Measurements from ENCODE around the gene ARFGEF2.

The ARFGEF2 gene

GRCh38 chr20:48938670-48939069, 17.2 kb downstream of the ARFGEF2 start:
- no peak for DNase-seq
- Mint-ChIP-seq H3K36me3 (ENCODE audit: insufficient read depth) (peaks cover 22% of the 10 kb centered on the region), H3K4me1 (ENCODE audit: low read depth in 2 of 2) (peaks cover 12% of the 10 kb centered on the region in 2 donors), H3K27ac (no peak overlapping the region), H3K9me3 (no peaks in the 10 kb centered on the region), H3K27me3 (no peaks in the 10 kb centered on the region), H3K4me3 (no peak overlapping the region)
- ATAC-seq (replicated peaks): no peak

DNA sequence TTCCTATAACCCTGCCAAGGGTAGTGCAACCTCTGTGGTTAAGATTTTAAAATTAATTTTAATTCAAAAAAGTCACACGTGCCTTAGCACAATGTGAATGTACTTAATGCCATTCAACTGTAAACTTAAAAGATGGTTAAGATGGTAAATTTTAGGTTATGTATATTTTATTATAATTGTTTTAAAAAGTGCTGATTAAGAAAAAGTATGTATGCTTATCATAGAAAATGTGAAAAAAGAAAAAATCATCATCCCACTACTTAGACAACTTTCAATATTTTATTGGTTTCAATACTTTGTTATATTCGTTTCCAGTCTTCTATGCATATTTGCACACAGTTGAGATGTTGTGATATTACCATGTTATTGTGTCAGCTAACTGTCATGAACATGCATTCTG, 18.7 kb downstream of the ARFGEF2 start:
- H3K9me3 Mint-ChIP-seq: no peaks in the 10 kb centered on the region
- H3K27me3 Mint-ChIP-seq: no peaks in the 10 kb centered on the region
- H3K4me3 Mint-ChIP-seq: no peak overlapping the region
- no peak overlapping the region for H3K27ac Mint-ChIP-seq
- DNase-seq (no peak), ATAC-seq (replicated peaks) (no peak)
- peaks cover 3 to 5% of the 10 kb centered on the region in 2 donors for H3K4me1 Mint-ChIP-seq (ENCODE audit: low read depth in 2 of 2)
- peaks cover 26% of the 10 kb centered on the region for H3K36me3 Mint-ChIP-seq (ENCODE audit: insufficient read depth)

- Mint-ChIP-seq H3K27me3 (no peaks in the 10 kb centered on the region), H3K4me3 (no peak overlapping the region), H3K4me1 (ENCODE audit: low read depth in 2 of 2) (peaks cover 3 to 5% of the 10 kb centered on the region in 2 donors), H3K9me3 (no peaks in the 10 kb centered on the region), H3K27ac (no peak overlapping the region), H3K36me3 (ENCODE audit: insufficient read depth) (peaks cover 26% of the 10 kb centered on the region)
- ATAC-seq (replicated peaks) (no peak), DNase-seq (no peak)
These were observed 20.0 kb downstream of the ARFGEF2 start for GRCh38 chr20:48941467-48941866.

- ATAC-seq (replicated peaks): no peak
- Mint-ChIP-seq H3K36me3 (ENCODE audit: insufficient read depth) (peaks cover 28% of the 10 kb centered on the region), H3K27ac (no peak overlapping the region)
These were observed 21.2 kb downstream of the ARFGEF2 start for GRCh38 chr20:48942730-48943129.

GRCh38 chr20:48944663-48945297, 23.3 kb downstream of the ARFGEF2 start:
- peaks cover 37% of the 10 kb centered on the region for H3K36me3 Mint-ChIP-seq (ENCODE audit: insufficient read depth)

More at GRCh38 chr20:48942730-48943129, 21.2 kb downstream of the ARFGEF2 start:
- Mint-ChIP-seq H3K9me3 (no peaks in the 10 kb centered on the region), H3K27me3 (no peaks in the 10 kb centered on the region), H3K4me1 (ENCODE audit: low read depth in 2 of 2) (peaks cover 3% of the 10 kb centered on the region in 2 donors), H3K4me3 (no peak overlapping the region)
- DNase-seq: no peak

DNA sequence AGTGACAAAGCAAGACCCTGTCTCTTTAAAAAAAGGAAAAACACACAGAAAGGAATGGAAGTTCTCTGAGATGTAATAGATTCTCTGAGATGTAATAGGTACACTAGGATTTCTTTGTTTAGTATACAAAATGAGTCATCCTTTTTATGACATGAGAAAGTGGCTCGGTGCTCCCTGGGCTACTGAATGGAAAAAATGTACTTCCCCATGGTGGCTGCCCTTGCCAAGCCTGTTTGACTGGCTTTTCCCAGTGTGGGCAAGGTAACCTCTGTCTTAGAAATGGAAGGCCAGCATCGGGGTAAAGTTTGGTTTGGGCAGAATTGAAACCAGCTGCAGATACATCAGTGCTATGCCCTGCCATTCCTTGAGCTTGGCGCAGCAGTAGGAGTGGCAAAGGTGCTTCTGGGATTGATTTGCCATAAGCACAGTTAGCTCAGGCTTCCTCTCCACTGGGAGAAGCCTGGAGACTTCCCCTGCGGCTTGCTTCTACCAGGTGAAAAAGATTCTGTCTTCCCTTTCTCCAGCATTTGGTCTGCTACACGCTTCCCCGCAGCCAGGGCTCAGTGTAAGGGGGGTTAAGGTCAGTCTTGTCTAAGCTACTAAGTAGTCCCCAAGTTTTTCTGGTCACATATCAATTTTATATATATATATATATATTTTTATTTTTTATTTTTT, 24.5 kb downstream of the ARFGEF2 start:
- no peak for DNase-seq

More at GRCh38 chr20:48944663-48945297, 23.3 kb downstream of the ARFGEF2 start:
- ATAC-seq (replicated peaks): no peak
- Mint-ChIP-seq H3K9me3 (no peaks in the 10 kb centered on the region), H3K27ac (peak overlapping the region in 1 of 2 donors; percentile 67), H3K27me3 (no peaks in the 10 kb centered on the region), H3K4me3 (no peak overlapping the region), H3K4me1 (ENCODE audit: low read depth in 2 of 2) (peaks cover 0 to 3% of the 10 kb centered on the region in 2 donors)
- no peak for DNase-seq

GRCh38 chr20:48948612-48949011, 27.1 kb downstream of the ARFGEF2 start:
- H3K27ac Mint-ChIP-seq: no peak overlapping the region
- no peaks in the 10 kb centered on the region for H3K4me1 Mint-ChIP-seq (ENCODE audit: low read depth in 2 of 2)
- H3K36me3 Mint-ChIP-seq (ENCODE audit: insufficient read depth): peaks cover 47% of the 10 kb centered on the region
- ATAC-seq (replicated peaks) (no peak), DNase-seq (no peak)
- no peak overlapping the region for H3K4me3 Mint-ChIP-seq
- no peaks in the 10 kb centered on the region for H3K27me3 Mint-ChIP-seq
- no peaks in the 10 kb centered on the region for H3K9me3 Mint-ChIP-seq

More for the DNA sequence above, 24.5 kb downstream of the ARFGEF2 start:
- Mint-ChIP-seq H3K4me3 (no peak overlapping the region), H3K36me3 (ENCODE audit: insufficient read depth) (peaks cover 40% of the 10 kb centered on the region), H3K9me3 (no peaks in the 10 kb centered on the region), H3K4me1 (ENCODE audit: low read depth in 2 of 2) (peaks cover 0 to 2% of the 10 kb centered on the region in 2 donors), H3K27ac (no peak overlapping the region), H3K27me3 (no peaks in the 10 kb centered on the region)
- ATAC-seq (replicated peaks): no peak

- DNase-seq (no peak), ATAC-seq (replicated peaks) (no peak)
- H3K4me3 Mint-ChIP-seq: no peak overlapping the region
- H3K9me3 Mint-ChIP-seq: no peaks in the 10 kb centered on the region
- H3K27ac Mint-ChIP-seq: peak overlapping the region in 1 of 2 donors; percentile 13
- H3K4me1 Mint-ChIP-seq (ENCODE audit: low read depth in 2 of 2): no peaks in the 10 kb centered on the region
- H3K36me3 Mint-ChIP-seq (ENCODE audit: insufficient read depth): peaks cover 51% of the 10 kb centered on the region
- no peaks in the 10 kb centered on the region for H3K27me3 Mint-ChIP-seq
These were observed 28.0 kb downstream of the ARFGEF2 start for GRCh38 chr20:48949304-48950170.

- H3K4me3 Mint-ChIP-seq: no peak overlapping the region
- H3K36me3 Mint-ChIP-seq (ENCODE audit: insufficient read depth): peaks cover 62% of the 10 kb centered on the region
- no peaks in the 10 kb centered on the region for H3K9me3 Mint-ChIP-seq
- no peaks in the 10 kb centered on the region for H3K27me3 Mint-ChIP-seq
- no peak overlapping the region for H3K27ac Mint-ChIP-seq
- no peak for DNase-seq
- H3K4me1 Mint-ChIP-seq (ENCODE audit: low read depth in 2 of 2): no peaks in the 10 kb centered on the region
- ATAC-seq (replicated peaks): no peak
These were observed 29.5 kb downstream of the ARFGEF2 start for GRCh38 chr20:48951041-48951440.

GRCh38 chr20:48951646-48952045, 30.1 kb downstream of the ARFGEF2 start:
- no peak for DNase-seq
- Mint-ChIP-seq H3K9me3 (no peaks in the 10 kb centered on the region), H3K27me3 (no peaks in the 10 kb centered on the region), H3K4me1 (ENCODE audit: low read depth in 2 of 2) (no peaks in the 10 kb centered on the region), H3K36me3 (ENCODE audit: insufficient read depth) (peaks cover 64% of the 10 kb centered on the region), H3K27ac (no peak overlapping the region), H3K4me3 (no peak overlapping the region)
- no peak for ATAC-seq (replicated peaks)

DNA sequence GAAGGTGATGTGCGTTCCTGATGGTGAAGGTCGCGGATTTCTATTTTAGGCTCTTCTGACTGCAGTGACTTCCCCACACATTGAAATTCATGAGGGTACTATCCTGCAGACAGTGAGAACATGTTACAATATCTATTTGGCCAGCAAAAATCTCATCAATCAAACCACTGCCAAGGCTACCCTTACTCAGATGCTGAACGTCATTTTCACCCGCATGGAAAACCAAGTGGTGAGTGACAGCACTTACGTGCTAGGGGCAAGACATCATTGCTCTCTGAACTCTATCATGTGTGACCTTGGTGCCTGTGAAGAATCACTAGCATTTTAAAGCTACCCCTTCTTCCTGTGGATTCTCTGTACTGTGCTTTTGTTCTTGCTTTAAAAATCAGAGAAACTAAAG, 31.1 kb downstream of the ARFGEF2 start:
- H3K4me3 Mint-ChIP-seq: no peak overlapping the region
- no peak overlapping the region for H3K27ac Mint-ChIP-seq
- DNase-seq (no peak), ATAC-seq (replicated peaks) (no peak)
- H3K27me3 Mint-ChIP-seq: no peaks in the 10 kb centered on the region
- H3K36me3 Mint-ChIP-seq (ENCODE audit: insufficient read depth): peaks cover 68% of the 10 kb centered on the region
- no peaks in the 10 kb centered on the region for H3K9me3 Mint-ChIP-seq
- H3K4me1 Mint-ChIP-seq (ENCODE audit: low read depth in 2 of 2): no peaks in the 10 kb centered on the region

DNA sequence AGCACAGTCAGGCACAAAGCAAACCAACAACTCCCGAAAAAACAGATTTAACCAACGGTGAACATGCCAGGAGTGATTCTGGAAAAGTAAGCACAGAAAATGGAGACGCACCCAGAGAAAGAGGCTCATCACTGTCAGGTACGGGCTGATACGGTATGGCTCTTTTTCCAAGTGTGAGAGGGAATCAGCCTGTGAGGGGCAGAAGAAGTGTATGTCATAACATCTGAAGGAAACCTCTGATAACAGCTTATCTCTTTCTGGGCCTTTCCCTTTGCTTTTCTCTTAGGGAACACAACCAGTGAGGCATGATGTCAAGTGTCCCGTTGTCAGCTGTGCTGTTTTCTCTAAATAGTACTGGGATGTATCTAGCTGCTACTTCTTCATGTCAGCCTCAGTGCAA, 32.1 kb downstream of the ARFGEF2 start:
- no peak overlapping the region for H3K27ac Mint-ChIP-seq
- H3K27me3 Mint-ChIP-seq: no peaks in the 10 kb centered on the region
- ATAC-seq (replicated peaks): no peak
- H3K4me1 Mint-ChIP-seq (ENCODE audit: low read depth in 2 of 2): no peaks in the 10 kb centered on the region
- DNase-seq: no peak
- H3K9me3 Mint-ChIP-seq: no peaks in the 10 kb centered on the region
- peaks cover 66% of the 10 kb centered on the region for H3K36me3 Mint-ChIP-seq (ENCODE audit: insufficient read depth)
- H3K4me3 Mint-ChIP-seq: no peak overlapping the region

DNA sequence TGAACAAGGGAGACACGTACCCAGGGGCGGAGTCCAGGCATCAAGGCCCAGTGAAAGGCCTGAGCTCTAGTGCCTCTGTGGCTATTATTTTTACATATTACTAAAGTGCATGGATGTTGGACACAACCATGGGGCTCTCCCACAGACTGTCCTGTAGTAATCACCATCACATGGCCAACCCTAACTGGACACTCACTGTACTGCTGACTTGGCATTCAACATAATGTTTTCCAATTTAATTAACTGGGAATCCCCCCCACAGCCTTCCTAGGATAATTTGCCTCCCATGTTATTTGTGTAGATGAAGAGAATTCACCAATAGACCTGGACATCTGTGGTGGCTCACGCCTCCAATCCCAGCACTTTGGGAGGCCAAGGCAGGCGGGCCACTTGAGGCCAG, 34.5 kb downstream of the ARFGEF2 start:
- H3K4me1 Mint-ChIP-seq (ENCODE audit: low read depth in 2 of 2): no peaks in the 10 kb centered on the region
- no peaks in the 10 kb centered on the region for H3K9me3 Mint-ChIP-seq
- no peak for DNase-seq
- ATAC-seq (replicated peaks): no peak
- no peak overlapping the region for H3K4me3 Mint-ChIP-seq
- H3K27ac Mint-ChIP-seq: peak overlapping the region in 1 of 2 donors; percentile 20
- no peaks in the 10 kb centered on the region for H3K27me3 Mint-ChIP-seq
- peaks cover 63% of the 10 kb centered on the region for H3K36me3 Mint-ChIP-seq (ENCODE audit: insufficient read depth)

All from effector memory CD8-positive, alpha-beta T cell (primary cell).